Adipose tissue (tissue), 3 donors: Measurements from ENCODE around the gene ZNF789. TPM values are rescaled to one million over a fixed set of nuclear protein-coding genes. Genes with fewer than 3 reads are reported as not detected.
"Not testable (repeated sequence)": the region's sequence is repeated elsewhere in the genome, so short reads cannot be mapped to it uniquely, and the experiment has no call there.

Source experiments
- H3K27ac ChIP-seq: one replicate; pipeline ENCODE4 v1.5.1; 2013; ENCODE audit warnings: low read depth, low read length
- WGBS, 3 donors: extraction: QIAGEN DNeasy Blood & Tissue Kit; methylation state at CpG; one replicate each; pipeline ENCODE4 v1.1.7; 2013; 5-methylcytosine and 5-hydroxymethylcytosine counted together
- polyA plus RNA-seq, 3 donors: library from polyadenylated mRNA; stranded (reverse); fragments of 200-250 nt; gene quantifications; one replicate each; pipeline ENCODE4 v1.2.3, GENCODE V29; 2013
- donor health status: healthy with polysubstance abuse.
- donor health status: Bipolar disorder and iron deficiency.
- donor health status: healthy.

ZNF789 gene
- polyA plus RNA-seq: 1 to 10 TPM; 3.1 to 6.3 (median 4.8) TPM

GRCh38 chr7:99472561-99473314 lies at the start of gene ZNF789:
TSS of gene ZNF789 (plus strand) at chr7:99472890. CDS start at chr7:99476457, 3,567 bp downstream.
- peak within 1 kb of the TSS; percentile 32 for H3K27ac ChIP-seq

GRCh38 chr7:99424932-99425730 lies 47.6 kb upstream of the ZNF789 start:
- H3K27ac ChIP-seq: no peak overlapping the region
- WGBS, 3 donors: 89 to 95% (median 95%) methylated on average over 24 of the region's 24 CpGs

More at GRCh38 chr7:99472561-99473314, at the start of gene ZNF789:
- WGBS, 3 donors: 0 to 1% (median 0%) methylated on average over 56 of the region's 56 CpGs

GRCh38 chr7:99428972-99429566 lies 43.6 kb upstream of the ZNF789 start:
- H3K27ac ChIP-seq: no peak overlapping the region
- 80 to 85% (median 83%) methylated on average over 10 of the region's 10 CpGs for WGBS, 3 donors

GRCh38 chr7:99429756-99430155 lies 42.9 kb upstream of the ZNF789 start:
- WGBS, 3 donors: 93 to 96% (median 94%) methylated on average over 8 of the region's 8 CpGs

GRCh38 chr7:99431756-99432540 lies 40.7 kb upstream of the ZNF789 start:
- H3K27ac ChIP-seq: not testable (repeated sequence)
- 76 to 91% (median 90%) methylated on average over 13 of the region's 13 CpGs for WGBS, 3 donors

More at GRCh38 chr7:99429756-99430155, 42.9 kb upstream of the ZNF789 start:
- no peak overlapping the region for H3K27ac ChIP-seq

GRCh38 chr7:99433158-99433557 lies 39.5 kb upstream of the ZNF789 start:
- no peak overlapping the region for H3K27ac ChIP-seq
- 93 to 95% (median 94%) methylated on average over 9 of the region's 9 CpGs for WGBS, 3 donors

- 14 to 21% (median 15%) methylated on average over 20 of the region's 20 CpGs for WGBS, 3 donors
Observed at GRCh38 chr7:99437946-99438572, 34.6 kb upstream of the ZNF789 start.

GRCh38 chr7:99438573-99439480 lies 33.9 kb upstream of the ZNF789 start, which contains the start of the genes CPSF4 and PTCD1:
TSS of gene CPSF4 (plus strand) at chr7:99438943. CDS start at chr7:99439083, 140 bp downstream.
TSS of gene PTCD1 (minus strand) at chr7:99438798. CDS start at chr7:99435242, 3,556 bp downstream.
- H3K27ac ChIP-seq: peak within 1 kb of the TSS; percentile 84
- WGBS, 3 donors: 0% methylated on average over 65 to 89 of the region's 89 CpGs

More at GRCh38 chr7:99437946-99438572, 34.6 kb upstream of the ZNF789 start:
- H3K27ac ChIP-seq: peak overlapping the region; percentile 84

GRCh38 chr7:99440195-99440594 lies 32.5 kb upstream of the ZNF789 start:
- H3K27ac ChIP-seq: no peak overlapping the region
- WGBS, 3 donors: 67 to 83% (median 76%) methylated on average over 9 of the region's 9 CpGs

- WGBS, 3 donors: 86 to 92% (median 90%) methylated on average over 4 of the region's 4 CpGs
- H3K27ac ChIP-seq: no peak overlapping the region
Observed at GRCh38 chr7:99446096-99446495, 26.6 kb upstream of the ZNF789 start.

GRCh38 chr7:99447943-99448342 lies 24.7 kb upstream of the ZNF789 start:
- H3K27ac ChIP-seq: no peak overlapping the region
- 79 to 91% (median 88%) methylated on average over 10 of the region's 10 CpGs for WGBS, 3 donors

- 89 to 92% (median 91%) methylated on average over 10 of the region's 10 CpGs for WGBS, 3 donors
- no peak overlapping the region for H3K27ac ChIP-seq
Observed at GRCh38 chr7:99448855-99449254, 23.8 kb upstream of the ZNF789 start.

- WGBS, 3 donors: 90 to 97% (median 94%) methylated on average over 5 of the region's 5 CpGs
- no peak overlapping the region for H3K27ac ChIP-seq
Observed at GRCh38 chr7:99449326-99449725, 23.4 kb upstream of the ZNF789 start.

GRCh38 chr7:99451936-99452335 lies 20.8 kb upstream of the ZNF789 start:
- 84 to 87% (median 86%) methylated on average over 8 of the region's 8 CpGs for WGBS, 3 donors
- no peak overlapping the region for H3K27ac ChIP-seq

- no peak overlapping the region for H3K27ac ChIP-seq
- WGBS, 3 donors: 77 to 89% (median 88%) methylated on average over 13 of the region's 13 CpGs
Observed at GRCh38 chr7:99452541-99452940, 20.1 kb upstream of the ZNF789 start.

GRCh38 chr7:99453105-99453504 lies 19.6 kb upstream of the ZNF789 start:
- 76 to 90% (median 89%) methylated on average over 11 of the region's 11 CpGs for WGBS, 3 donors
- H3K27ac ChIP-seq: no peak overlapping the region

GRCh38 chr7:99455874-99456273 lies 16.8 kb upstream of the ZNF789 start:
- WGBS, 3 donors: 79 to 84% (median 80%) methylated on average over 9 of the region's 9 CpGs

More at GRCh38 chr7:99455874-99456273, 16.8 kb upstream of the ZNF789 start:
- H3K27ac ChIP-seq: no peak overlapping the region
